B cell (primary cell): ENCODE results near the gene TCF3. TPM values are rescaled to one million over a fixed set of nuclear protein-coding genes. Genes with fewer than 3 reads are reported as not detected.

Experiments used
- ATAC-seq: fragments of 200-7000 bp; cut with Tn5 transposase; one replicate; pipeline ENCODE4 v1.10.0; 2021; ENCODE audit warnings: low read depth, mild to moderate bottlenecking, moderate number of reproducible peaks, moderate library complexity
- CTCF ChIA-PET: fragments of 350-600 bp; sonication (Branson Sonifier 250); formaldehyde crosslinking; loops from one replicate; lab custom pipeline; 2021; ENCODE audit warnings: antibody characterized with exemption, inconsistent platforms; lab: Charles Lee
- POLR2A ChIA-PET: fragments of 350-600 bp; sonication (Branson Sonifier 250); formaldehyde crosslinking; loops from one replicate; lab custom pipeline; 2021; ENCODE audit warnings: antibody characterized with exemption; lab: Charles Lee
- DNase-seq: peaks from one replicate; pipeline ENCODE4 v3.0.0; 2013
- H2AFZ ChIP-seq: 2 replicates; pipeline ENCODE4 v1.6.1; 2012; ENCODE audit warnings: mild to moderate bottlenecking, low read depth, low read length; ENCODE audit not compliant: insufficient read depth, poor library complexity, severe bottlenecking
- H3K27ac ChIP-seq, 2 donors: 1 replicate in 1 of 2; 2 replicates in 1 of 2; pipeline ENCODE4 v1.5.1; 2012 to 2013; ENCODE audit warnings: low read length in 2 of 2, mild to moderate bottlenecking in 2 of 2, moderate library complexity in 1 of 2
- H3K27me3 ChIP-seq, 4 experiments: fragments of 200-600 bp in 1 of 4; sonication (generic) in 1 of 4; replicated peaks in 1 of 4; 1 replicate in 2 of 4; 2 replicates in 2 of 4; pipeline versions ENCODE4 v1.6.1 to v1.7.0; 2013 to 2016; ENCODE audit warnings: low read length in 3 of 4, mild to moderate bottlenecking in 2 of 4, mixed read lengths in 1 of 4, moderate library complexity in 1 of 4; ENCODE audit not compliant: insufficient read depth in 4 of 4, control insufficient read depth in 3 of 4; ENCODE audit errors: control extremely low read depth in 1 of 4
- H3K36me3 ChIP-seq, 2 experiments: replicated peaks in 1 of 2; 1 replicate in 1 of 2; 2 replicates in 1 of 2; pipeline versions ENCODE4 v1.6.1 to v1.7.1; 2013; ENCODE audit warnings: low read length in 1 of 2; ENCODE audit not compliant: insufficient read depth in 2 of 2, control insufficient read depth in 1 of 2; ENCODE audit errors: control extremely low read depth in 1 of 2, extremely low read depth in 1 of 2
- H3K4me1 ChIP-seq, 2 donors: fragments of 200-600 bp in 1 of 2; sonication (generic) in 1 of 2; 1 replicate in 1 of 2; 2 replicates in 1 of 2; pipeline versions ENCODE4 v1.5.1 to v1.6.1; 2013 to 2017; ENCODE audit warnings: low read length in 2 of 2; ENCODE audit not compliant: control insufficient read depth in 2 of 2, insufficient read depth in 2 of 2
- H3K4me2 ChIP-seq: replicated peaks from 2 replicates; pipeline ENCODE3; 2012; ENCODE audit warnings: mild to moderate bottlenecking, low read depth, low read length; ENCODE audit not compliant: poor library complexity, severe bottlenecking
- H3K4me3 ChIP-seq, 5 experiments: fragments of 200-600 bp in 1 of 5; sonication (generic) in 1 of 5; 1 replicate in 3 of 5; 2 replicates in 2 of 5; pipeline versions ENCODE4 v1.5.1 to v1.7.0; 2011 to 2016; ENCODE audit warnings: low read length in 4 of 5, mild to moderate bottlenecking in 4 of 5, low read depth in 2 of 5, control low read depth in 1 of 5, moderate library complexity in 1 of 5; ENCODE audit not compliant: insufficient read depth in 1 of 5; ENCODE audit errors: control extremely low read depth in 1 of 5, extremely low read depth in 1 of 5
- H3K79me2 ChIP-seq: fragments of 200-600 bp; sonication (generic); one replicate; pipeline ENCODE4 v1.6.0; 2016; ENCODE audit warnings: low read length; ENCODE audit not compliant: control insufficient read depth, insufficient read depth
- H3K9ac ChIP-seq: fragments of 200-600 bp; sonication (generic); 2 replicates; pipeline ENCODE4 v1.6.1; 2017; ENCODE audit warnings: mild to moderate bottlenecking, low read length, moderate library complexity
- H3K9me3 ChIP-seq, 3 donors: one replicate each; pipeline versions ENCODE4 v1.6.1 to v1.7.1; 2013; ENCODE audit warnings: low read length in 2 of 3; ENCODE audit not compliant: control insufficient read depth in 2 of 3, insufficient read depth in 1 of 3; ENCODE audit errors: control extremely low read depth in 1 of 3
- H4K20me1 ChIP-seq: 2 replicates; pipeline ENCODE4 v1.6.0; 2012; ENCODE audit warnings: mild to moderate bottlenecking, low read length; ENCODE audit not compliant: insufficient read depth, control insufficient read depth, poor library complexity, severe bottlenecking
- H3K27ac Mint-ChIP-seq: one replicate; pipeline ENCODE4 v1.8.0; 2021; ENCODE audit warnings: mixed read lengths
- H3K27me3 Mint-ChIP-seq: one replicate; pipeline ENCODE4 v1.8.0; 2021; ENCODE audit warnings: mixed read lengths
- H3K4me1 Mint-ChIP-seq: one replicate; pipeline ENCODE4 v1.8.0; 2021; ENCODE audit warnings: mixed read lengths
- H3K4me3 Mint-ChIP-seq: one replicate; pipeline ENCODE4 v1.8.0; 2021; ENCODE audit warnings: mixed read lengths
- H3K9me3 Mint-ChIP-seq: one replicate; pipeline ENCODE4 v1.8.0; 2022; ENCODE audit warnings: mixed read lengths; ENCODE audit not compliant: insufficient read depth
- EZH2 ChIP-seq: IDR thresholded peaks from 2 replicates; pipeline ENCODE4 v1.6.1; 2012; ENCODE audit warnings: borderline replicate concordance, low read depth, mild to moderate bottlenecking, moderate library complexity, low read length; ENCODE audit not compliant: insufficient read depth, poor library complexity, severe bottlenecking
- WGBS: methylation state at CpG from one replicate; pipeline ENCODE4 v1.1.5; 2013; ENCODE audit warnings: missing lambda C conversion rate; ENCODE audit not compliant: insufficient coverage; 5-methylcytosine and 5-hydroxymethylcytosine counted together
- intact Hi-C: fragments of 100-400 bp; cut with micrococcal nuclease; formaldehyde crosslinking; loops from one replicate; pipeline ENCODE4 v1.10.0; 2022
- polyA plus RNA-seq: library from polyadenylated mRNA; depleted of rRNA; stranded (reverse); fragments of >200 nt; gene quantifications from 2 replicates; pipeline ENCODE4 v1.2.3, GENCODE V29; 2012
- total RNA-seq, 2 donors: library from RNA; stranded (reverse); fragments of 120-200 nt in 1 of 2; gene quantifications; 1 replicate in 1 of 2; 2 replicates in 1 of 2; pipeline versions ENCODE4 v1.2.3 to v1.2.4, GENCODE V29; 2013 to 2022
- TF ChIP-seq, protein P1 (sequence below): fragments of 200-600 bp; IDR thresholded peaks from one replicate; pipeline ENCODE4 v1.8.0; 2022; ENCODE audit warnings: antibody characterized with exemption, mild to moderate bottlenecking

The TCF3 gene
- total and polyA plus RNA-seq, 2 donors (not counting 1 experiment from before 2014, with no cell fraction given) = 278 to 588 TPM

GRCh38 chr19:1605236-1606137 lies 46.9 kb downstream of the TCF3 start, which contains the start of gene UQCR11:
Gene UQCR11 (minus strand): TSS chr19:1605462. CDS start chr19:1605409, 53 bp downstream.
- Mint-ChIP-seq H3K27ac (peak within 1 kb of the TSS; percentile 97), H3K4me1 (peaks cover 45% of the 10 kb centered on the region), H3K4me3 (peak within 1 kb of the TSS; percentile 96), H3K9me3 (no peaks in the 10 kb centered on the region), H3K27me3 (no peaks in the 10 kb centered on the region)
- WGBS = under 1% methylated on average over 74 of the region's 79 CpGs
- ATAC-seq (peak; percentile 91), DNase-seq (peak; percentile 95)
- intact Hi-C loops = loop anchor here (1.0 to 5.0 kb wide), 6 partner anchors 13 to 162 kb away; partner anchors contain the start of genes MBD3 and MEX3D
- H3K4me2 ChIP-seq = peak within 1 kb of the TSS; percentile 89
- no peaks in the 10 kb centered on the region for H3K27me3 ChIP-seq
- H2AFZ ChIP-seq = peak within 1 kb of the TSS; percentile 95
- peaks cover 47% of the 10 kb centered on the region for H3K79me2 ChIP-seq
- POLR2A ChIA-PET = interaction anchor here (0.6 to 2.6 kb wide), 11 partner anchors 9 to 1895 kb away, joined by 3 to 18 read pairs (median 5); partner anchors contain the start of genes DOHH, MBD3 and TCF3
- H3K4me1 ChIP-seq = peaks cover 31 to 45% of the 10 kb centered on the region in 2 donors
- peaks cover 2 to 15% of the 10 kb centered on the region in 2 experiments for H3K36me3 ChIP-seq
- no peaks in the 10 kb centered on the region for H3K9me3 ChIP-seq
- TF ChIP-seq EZH2 = no peak
- TF ChIP-seq, protein P1, sequence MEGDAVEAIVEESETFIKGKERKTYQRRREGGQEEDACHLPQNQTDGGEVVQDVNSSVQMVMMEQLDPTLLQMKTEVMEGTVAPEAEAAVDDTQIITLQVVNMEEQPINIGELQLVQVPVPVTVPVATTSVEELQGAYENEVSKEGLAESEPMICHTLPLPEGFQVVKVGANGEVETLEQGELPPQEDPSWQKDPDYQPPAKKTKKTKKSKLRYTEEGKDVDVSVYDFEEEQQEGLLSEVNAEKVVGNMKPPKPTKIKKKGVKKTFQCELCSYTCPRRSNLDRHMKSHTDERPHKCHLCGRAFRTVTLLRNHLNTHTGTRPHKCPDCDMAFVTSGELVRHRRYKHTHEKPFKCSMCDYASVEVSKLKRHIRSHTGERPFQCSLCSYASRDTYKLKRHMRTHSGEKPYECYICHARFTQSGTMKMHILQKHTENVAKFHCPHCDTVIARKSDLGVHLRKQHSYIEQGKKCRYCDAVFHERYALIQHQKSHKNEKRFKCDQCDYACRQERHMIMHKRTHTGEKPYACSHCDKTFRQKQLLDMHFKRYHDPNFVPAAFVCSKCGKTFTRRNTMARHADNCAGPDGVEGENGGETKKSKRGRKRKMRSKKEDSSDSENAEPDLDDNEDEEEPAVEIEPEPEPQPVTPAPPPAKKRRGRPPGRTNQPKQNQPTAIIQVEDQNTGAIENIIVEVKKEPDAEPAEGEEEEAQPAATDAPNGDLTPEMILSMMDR = peak; percentile 50
- peak within 1 kb of the TSS; percentile 86 to 99 (median 98) for H3K4me3 ChIP-seq
- peaks cover 44% of the 10 kb centered on the region for H4K20me1 ChIP-seq
- CTCF ChIA-PET = interaction anchor here (0.7 to 4.0 kb wide), 9 partner anchors 12 to 162 kb away, joined by 3 to 24 read pairs (median 7); partner anchors contain the start of genes MBD3 and TCF3
- peak within 1 kb of the TSS; percentile 61 to 86 for H3K27ac ChIP-seq
- H3K9ac ChIP-seq = peak within 1 kb of the TSS; percentile 98
